ENCODE results near the gene PDIK1L. TPM values are rescaled to one million over a fixed set of nuclear protein-coding genes. Genes with fewer than 3 reads are reported as not detected.
"Not testable (repeated sequence)": the region's sequence is repeated elsewhere in the genome, so short reads cannot be mapped to it uniquely, and the experiment has no call there.

PDIK1L gene
- polyA plus RNA-seq, 3 donors, result 1.2 to 2.5 (median 2.3) TPM

GRCh38 chr1:26098602-26099001 lies 13.0 kb upstream of the PDIK1L start:
- Histone ChIP-seq H3K36me3 (replicated peaks in 1 of 2; ENCODE audit: control insufficient read depth in 1 of 2, insufficient read depth in 2 of 2, low read length in 2 of 2) (no peaks in the 10 kb centered on the region), H3K27me3 (ENCODE audit: control insufficient read depth in 2 of 2, insufficient read depth in 2 of 2, low read length in 2 of 2) (peaks cover 0 to 15% of the 10 kb centered on the region in 2 donors), H3K4me2 (replicated peaks; ENCODE audit: extremely low read depth, low read length, poor library complexity, severe bottlenecking) (no peak overlapping the region), H3K79me2 (ENCODE audit: insufficient read depth, low read length) (no peaks in the 10 kb centered on the region), H2AFZ (ENCODE audit: insufficient read depth, low read depth, low read length, poor library complexity, severe bottlenecking) (no peak overlapping the region), H4K20me1 (ENCODE audit: insufficient read depth, low read length) (no peaks in the 10 kb centered on the region), H3K9me3 (replicated peaks in 1 of 2; ENCODE audit: control insufficient read depth in 1 of 2, insufficient read depth in 1 of 2, low read length in 2 of 2) (no peaks in the 10 kb centered on the region), H3K4me3 (replicated peaks in 1 of 3; ENCODE audit: low read depth in 2 of 3, low read length in 3 of 3) (no peak overlapping the region), H3K27ac (ENCODE audit: low read depth in 1 of 2, low read length in 2 of 2) (no peak overlapping the region), H3K9ac (ENCODE audit: insufficient read depth, low read length, poor library complexity, severe bottlenecking) (no peak overlapping the region), H3K4me1 (ENCODE audit: control insufficient read depth in 1 of 2, insufficient read depth in 2 of 2, low read length in 2 of 2) (no peaks in the 10 kb centered on the region)
- no peak for DNase-seq
- TF ChIP-seq CTCF (IDR thresholded peaks at IDR 0.05), result no peak
- peaks cover 13 to 24% (median 19%) of the 10 kb centered on the region in 3 donors for H3K27me3 Mint-ChIP-seq (ENCODE audit: low read depth in 3 of 3)
- H3K27ac Mint-ChIP-seq, result no peak overlapping the region
- H3K4me1 Mint-ChIP-seq, result no peaks in the 10 kb centered on the region
- peaks cover 0 to 2% (median 0%) of the 10 kb centered on the region in 7 donors for H3K9me3 Mint-ChIP-seq
- WGBS (ENCODE audit: insufficient coverage), result no CpG with 5 or more reads among the region's 4 CpGs
- H3K36me3 Mint-ChIP-seq, result no peaks in the 10 kb centered on the region
- intact Hi-C loops (cut with micrococcal nuclease), result no loop called here
- H3K4me3 Mint-ChIP-seq, result no peak overlapping the region

GRCh38 chr1:26099780-26100179 lies 11.8 kb upstream of the PDIK1L start:
- peaks cover 0 to 5% of the 10 kb centered on the region in 2 donors for H3K27me3 ChIP-seq (ENCODE audit: control insufficient read depth in 2 of 2, insufficient read depth in 2 of 2, low read length in 2 of 2)
- no CpG with 5 or more reads among the region's 3 CpGs for WGBS (ENCODE audit: insufficient coverage)

GRCh38 chr1:26100204-26100603 lies 11.4 kb upstream of the PDIK1L start:
- H2AFZ ChIP-seq (ENCODE audit: insufficient read depth, low read depth, low read length, poor library complexity, severe bottlenecking); H3K4me3 ChIP-seq (replicated peaks in 1 of 3; ENCODE audit: low read depth in 2 of 3, low read length in 3 of 3); H3K4me1 Mint-ChIP-seq; H3K4me1 ChIP-seq (ENCODE audit: control insufficient read depth in 1 of 2, insufficient read depth in 2 of 2, low read length in 2 of 2); H3K27me3 ChIP-seq (ENCODE audit: control insufficient read depth in 2 of 2, insufficient read depth in 2 of 2, low read length in 2 of 2); H3K36me3 Mint-ChIP-seq; H3K27ac ChIP-seq (ENCODE audit: low read depth in 1 of 2, low read length in 2 of 2); H4K20me1 ChIP-seq (ENCODE audit: insufficient read depth, low read length); H3K9me3 ChIP-seq (replicated peaks in 1 of 2; ENCODE audit: control insufficient read depth in 1 of 2, insufficient read depth in 1 of 2, low read length in 2 of 2); H3K27ac Mint-ChIP-seq; H3K36me3 ChIP-seq (replicated peaks in 1 of 2; ENCODE audit: control insufficient read depth in 1 of 2, insufficient read depth in 2 of 2, low read length in 2 of 2); H3K9me3 Mint-ChIP-seq; H3K4me2 ChIP-seq (replicated peaks; ENCODE audit: extremely low read depth, low read length, poor library complexity, severe bottlenecking); H3K9ac ChIP-seq (ENCODE audit: insufficient read depth, low read length, poor library complexity, severe bottlenecking); intact Hi-C loops (cut with micrococcal nuclease); H3K79me2 ChIP-seq (ENCODE audit: insufficient read depth, low read length); DNase-seq; H3K4me3 Mint-ChIP-seq: not testable (repeated sequence)
- H3K27me3 Mint-ChIP-seq (ENCODE audit: low read depth in 3 of 3), result peaks cover 8 to 16% (median 11%) of the 10 kb centered on the region in 3 donors
- WGBS (ENCODE audit: insufficient coverage), result 96% methylated on average over 4 of the region's 10 CpGs

More at GRCh38 chr1:26099780-26100179, 11.8 kb upstream of the PDIK1L start:
- H3K9me3 ChIP-seq (replicated peaks in 1 of 2; ENCODE audit: control insufficient read depth in 1 of 2, insufficient read depth in 1 of 2, low read length in 2 of 2), result no peaks in the 10 kb centered on the region
- H3K4me3 ChIP-seq (replicated peaks in 1 of 3; ENCODE audit: low read depth in 2 of 3, low read length in 3 of 3), result no peak overlapping the region
- intact Hi-C loops (cut with micrococcal nuclease), result no loop called here
- H3K27me3 Mint-ChIP-seq (ENCODE audit: low read depth in 3 of 3), result peaks cover 8 to 20% (median 12%) of the 10 kb centered on the region in 3 donors
- no peak for DNase-seq
- H3K4me1 ChIP-seq (ENCODE audit: control insufficient read depth in 1 of 2, insufficient read depth in 2 of 2, low read length in 2 of 2), result no peaks in the 10 kb centered on the region
- no peaks in the 10 kb centered on the region for H3K79me2 ChIP-seq (ENCODE audit: insufficient read depth, low read length)
- H3K9me3 Mint-ChIP-seq, result peaks cover 0 to 2% (median 0%) of the 10 kb centered on the region in 7 donors
- H3K27ac ChIP-seq (ENCODE audit: low read depth in 1 of 2, low read length in 2 of 2), result no peak overlapping the region
- no peak overlapping the region for H3K4me2 ChIP-seq (replicated peaks; ENCODE audit: extremely low read depth, low read length, poor library complexity, severe bottlenecking)
- H2AFZ ChIP-seq (ENCODE audit: insufficient read depth, low read depth, low read length, poor library complexity, severe bottlenecking), result no peak overlapping the region
- no peak for TF ChIP-seq CTCF (IDR thresholded peaks at IDR 0.05)
- no peaks in the 10 kb centered on the region for H4K20me1 ChIP-seq (ENCODE audit: insufficient read depth, low read length)
- no peaks in the 10 kb centered on the region for H3K36me3 Mint-ChIP-seq
- no peak overlapping the region for H3K4me3 Mint-ChIP-seq
- no peak overlapping the region for H3K27ac Mint-ChIP-seq
- H3K36me3 ChIP-seq (replicated peaks in 1 of 2; ENCODE audit: control insufficient read depth in 1 of 2, insufficient read depth in 2 of 2, low read length in 2 of 2), result no peaks in the 10 kb centered on the region
- no peak overlapping the region for H3K9ac ChIP-seq (ENCODE audit: insufficient read depth, low read length, poor library complexity, severe bottlenecking)
- H3K4me1 Mint-ChIP-seq, result peaks cover under 1% of the 10 kb centered on the region

Data from CD14-positive monocyte (primary cell).